Neural progenitor cell (in vitro differentiated cells): ENCODE data around the gene ADGRD2.

Source experiments
- EZH2phosphoT487 ChIP-seq: fragments of 200-600 bp; sonication (generic); IDR thresholded peaks from 2 replicates; pipeline ENCODE4 v1.6.1; 2017; ENCODE audit warnings: antibody characterized with exemption
- TF ChIP-seq, protein P1 (sequence below): fragments of 200-600 bp; sonication (generic); IDR thresholded peaks from 2 replicates; pipeline ENCODE4 v1.5.1; 2017; ENCODE audit warnings: antibody characterized with exemption, mild to moderate bottlenecking

DNA sequence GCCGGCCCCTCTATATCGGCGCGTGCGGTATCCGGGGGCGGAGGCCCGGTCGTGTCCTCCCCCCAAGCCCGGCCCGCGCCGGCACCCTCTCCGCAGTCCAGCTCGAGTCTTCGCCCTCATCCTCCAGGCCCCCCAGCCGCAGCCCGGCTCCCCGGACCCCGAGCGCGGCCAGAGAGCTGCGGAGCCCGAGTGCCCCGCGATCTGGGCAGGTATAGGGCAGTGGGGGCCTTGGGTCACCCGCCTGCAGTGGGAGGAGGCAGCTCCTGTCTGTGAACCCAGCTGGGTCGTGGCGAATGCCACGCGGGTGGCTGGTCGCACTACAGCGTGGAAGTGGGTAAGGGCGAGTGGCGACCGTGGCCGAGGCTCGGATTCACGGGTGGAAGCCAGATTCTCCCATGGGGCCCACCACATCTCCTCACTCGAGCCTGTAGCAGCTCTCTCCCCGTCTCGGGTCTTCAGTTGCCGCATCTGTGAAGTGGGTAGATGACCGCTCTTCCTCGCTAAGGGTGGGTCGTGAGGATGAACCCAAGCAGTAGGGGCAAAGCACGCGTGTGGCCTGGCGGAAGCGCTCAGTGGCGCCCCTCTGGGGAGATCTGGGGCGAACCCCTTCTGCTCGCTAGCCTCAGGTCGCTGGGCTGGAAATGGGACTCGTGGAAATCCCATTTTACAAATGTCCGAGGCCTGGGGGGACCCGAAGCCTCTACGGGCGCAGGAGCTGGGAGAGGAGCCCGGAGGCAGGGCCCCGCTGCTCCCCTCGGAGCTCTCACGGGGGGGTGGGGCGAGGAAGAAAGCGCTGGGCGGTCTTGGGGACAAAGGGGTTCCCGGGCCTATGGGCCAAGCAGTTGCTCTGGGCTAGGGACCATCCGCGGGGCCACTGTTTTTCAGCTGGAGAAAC is 55.0 kb downstream of the ADGRD2 start:
- peak; percentile 30 for TF ChIP-seq EZH2phosphoT487
- TF ChIP-seq, protein P1, sequence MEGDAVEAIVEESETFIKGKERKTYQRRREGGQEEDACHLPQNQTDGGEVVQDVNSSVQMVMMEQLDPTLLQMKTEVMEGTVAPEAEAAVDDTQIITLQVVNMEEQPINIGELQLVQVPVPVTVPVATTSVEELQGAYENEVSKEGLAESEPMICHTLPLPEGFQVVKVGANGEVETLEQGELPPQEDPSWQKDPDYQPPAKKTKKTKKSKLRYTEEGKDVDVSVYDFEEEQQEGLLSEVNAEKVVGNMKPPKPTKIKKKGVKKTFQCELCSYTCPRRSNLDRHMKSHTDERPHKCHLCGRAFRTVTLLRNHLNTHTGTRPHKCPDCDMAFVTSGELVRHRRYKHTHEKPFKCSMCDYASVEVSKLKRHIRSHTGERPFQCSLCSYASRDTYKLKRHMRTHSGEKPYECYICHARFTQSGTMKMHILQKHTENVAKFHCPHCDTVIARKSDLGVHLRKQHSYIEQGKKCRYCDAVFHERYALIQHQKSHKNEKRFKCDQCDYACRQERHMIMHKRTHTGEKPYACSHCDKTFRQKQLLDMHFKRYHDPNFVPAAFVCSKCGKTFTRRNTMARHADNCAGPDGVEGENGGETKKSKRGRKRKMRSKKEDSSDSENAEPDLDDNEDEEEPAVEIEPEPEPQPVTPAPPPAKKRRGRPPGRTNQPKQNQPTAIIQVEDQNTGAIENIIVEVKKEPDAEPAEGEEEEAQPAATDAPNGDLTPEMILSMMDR: peak; percentile 37
